Measurements from ENCODE around the gene SMG5.

Gene SMG5

DNA sequence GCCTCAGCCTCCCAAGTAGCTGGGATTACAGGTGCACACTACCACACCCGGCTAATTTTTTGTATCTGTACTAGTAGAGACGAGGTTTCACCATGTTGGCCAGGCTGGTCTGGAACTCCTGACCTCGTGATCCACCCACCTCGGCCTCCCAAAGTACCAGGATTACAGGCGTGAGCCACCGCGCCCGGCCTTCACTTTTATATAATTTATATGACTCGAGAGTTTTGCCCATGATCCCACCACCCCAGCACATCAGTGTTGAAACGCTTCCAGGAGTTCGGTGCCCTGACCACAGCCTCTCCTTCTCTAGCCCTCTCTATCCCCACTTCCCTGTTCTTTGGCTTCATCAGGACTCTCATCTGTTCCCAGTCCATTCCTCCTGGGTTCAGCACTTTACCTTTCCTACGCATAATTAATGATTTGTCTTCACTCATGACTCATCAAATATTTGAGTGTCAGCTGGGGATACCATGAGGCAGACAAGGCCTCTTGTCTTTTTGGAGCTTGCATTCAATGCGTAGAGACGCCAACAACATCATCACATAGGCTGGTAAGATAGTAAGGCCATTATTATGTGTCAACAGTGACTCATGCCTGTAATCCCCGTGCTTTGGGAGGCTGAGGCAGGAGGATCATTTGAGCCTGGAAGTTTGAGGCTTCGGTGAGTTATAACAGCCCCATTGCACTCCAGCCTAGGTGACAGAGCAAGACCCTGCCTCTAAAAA, 68.4 kb downstream of the SMG5 start:
- H3K27me3 ChIP-seq (replicated peaks; ENCODE audit: control insufficient read depth, insufficient read depth, low read length): no peaks in the 10 kb centered on the region
- TF ChIP-seq, protein P1, sequence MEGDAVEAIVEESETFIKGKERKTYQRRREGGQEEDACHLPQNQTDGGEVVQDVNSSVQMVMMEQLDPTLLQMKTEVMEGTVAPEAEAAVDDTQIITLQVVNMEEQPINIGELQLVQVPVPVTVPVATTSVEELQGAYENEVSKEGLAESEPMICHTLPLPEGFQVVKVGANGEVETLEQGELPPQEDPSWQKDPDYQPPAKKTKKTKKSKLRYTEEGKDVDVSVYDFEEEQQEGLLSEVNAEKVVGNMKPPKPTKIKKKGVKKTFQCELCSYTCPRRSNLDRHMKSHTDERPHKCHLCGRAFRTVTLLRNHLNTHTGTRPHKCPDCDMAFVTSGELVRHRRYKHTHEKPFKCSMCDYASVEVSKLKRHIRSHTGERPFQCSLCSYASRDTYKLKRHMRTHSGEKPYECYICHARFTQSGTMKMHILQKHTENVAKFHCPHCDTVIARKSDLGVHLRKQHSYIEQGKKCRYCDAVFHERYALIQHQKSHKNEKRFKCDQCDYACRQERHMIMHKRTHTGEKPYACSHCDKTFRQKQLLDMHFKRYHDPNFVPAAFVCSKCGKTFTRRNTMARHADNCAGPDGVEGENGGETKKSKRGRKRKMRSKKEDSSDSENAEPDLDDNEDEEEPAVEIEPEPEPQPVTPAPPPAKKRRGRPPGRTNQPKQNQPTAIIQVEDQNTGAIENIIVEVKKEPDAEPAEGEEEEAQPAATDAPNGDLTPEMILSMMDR (IDR thresholded peaks at IDR 0.05; ENCODE audit: insufficient read depth, low read length, poor library complexity, severe bottlenecking): no peak
- peak overlapping the region; percentile 87 for H3K4me3 ChIP-seq (replicated peaks; ENCODE audit: low read depth, low read length)
- DNase-seq (ENCODE audit: extremely low read depth, insufficient read length): no peak
- peaks cover 10% of the 10 kb centered on the region for H3K36me3 ChIP-seq (ENCODE audit: control insufficient read depth, insufficient read depth, low read length)

DNA sequence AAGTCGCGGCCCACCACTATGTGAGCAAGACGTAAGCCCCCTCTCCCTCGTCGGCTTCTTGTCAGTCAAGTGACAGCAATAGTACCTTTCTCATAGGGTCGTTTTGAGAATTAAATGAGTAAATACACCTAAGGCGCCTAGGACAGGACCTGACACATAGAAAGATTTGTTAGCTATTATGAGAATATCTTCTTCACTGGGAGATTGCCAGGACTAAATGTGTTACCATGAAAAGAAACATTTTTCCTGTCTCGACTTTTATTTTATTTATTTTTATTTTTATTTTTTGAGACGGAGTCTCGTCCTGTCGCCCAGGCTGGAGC, 69.0 kb downstream of the SMG5 start:
- Histone ChIP-seq H3K4me3 (replicated peaks; ENCODE audit: low read depth, low read length) (peak overlapping the region; percentile 87), H3K36me3 (ENCODE audit: control insufficient read depth, insufficient read depth, low read length) (peaks cover 10% of the 10 kb centered on the region), H3K27me3 (replicated peaks; ENCODE audit: control insufficient read depth, insufficient read depth, low read length) (no peaks in the 10 kb centered on the region)
- TF ChIP-seq, protein P1 (IDR thresholded peaks at IDR 0.05; ENCODE audit: insufficient read depth, low read length, poor library complexity, severe bottlenecking): no peak
- peak; percentile 53 for DNase-seq (ENCODE audit: extremely low read depth, insufficient read length)

DNA sequence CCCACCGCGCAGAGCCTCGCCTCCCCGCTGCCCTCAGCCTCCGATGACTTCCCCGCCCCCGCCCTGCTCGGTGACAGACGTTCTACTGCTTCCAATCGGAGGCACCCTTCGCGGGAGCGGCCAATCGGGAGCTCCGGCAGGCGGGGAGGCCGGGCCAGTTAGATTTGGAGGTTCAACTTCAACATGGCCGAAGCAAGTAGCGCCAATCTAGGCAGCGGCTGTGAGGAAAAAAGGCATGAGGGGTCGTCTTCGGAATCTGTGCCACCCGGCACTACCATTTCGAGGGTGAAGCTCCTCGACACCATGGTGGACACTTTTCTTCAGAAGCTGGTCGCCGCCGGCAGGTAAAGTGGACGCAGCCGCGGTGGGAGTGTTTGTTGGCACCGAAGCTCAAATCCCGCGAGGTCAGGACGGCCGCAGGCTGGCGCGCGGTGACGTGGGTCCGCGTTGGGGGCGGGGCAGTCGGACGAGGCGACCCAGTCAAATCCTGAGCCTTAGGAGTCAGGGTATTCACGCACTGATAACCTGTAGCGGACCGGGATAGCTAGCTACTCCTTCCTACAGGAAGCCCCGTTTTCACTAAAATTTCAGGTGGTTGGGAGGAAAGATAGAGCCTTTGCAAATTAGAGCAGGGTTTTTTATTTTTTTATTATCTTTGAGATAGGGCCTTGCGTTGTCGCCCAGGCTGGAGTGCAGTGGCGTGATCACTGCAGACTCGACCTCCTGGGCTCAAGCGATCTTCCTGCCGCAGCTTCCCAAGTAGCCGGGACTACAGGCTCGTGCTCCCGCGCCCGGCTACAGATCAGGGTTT, 69.6 kb downstream of the SMG5 start, which contains the start of gene PMF1:
TSS of gene PMF1 (plus strand) at position 175 of the 811 bp plus-strand sequence. CDS start at position 184, 9 bp downstream.
- TF ChIP-seq, protein P1 (IDR thresholded peaks at IDR 0.05; ENCODE audit: insufficient read depth, low read length, poor library complexity, severe bottlenecking): no peak
- peak within 1 kb of the TSS; percentile 87 for H3K4me3 ChIP-seq (replicated peaks; ENCODE audit: low read depth, low read length)
- peaks cover 13% of the 10 kb centered on the region for H3K36me3 ChIP-seq (ENCODE audit: control insufficient read depth, insufficient read depth, low read length)
- no peaks in the 10 kb centered on the region for H3K27me3 ChIP-seq (replicated peaks; ENCODE audit: control insufficient read depth, insufficient read depth, low read length)
- DNase-seq (ENCODE audit: extremely low read depth, insufficient read length): peak; percentile 98

DNA sequence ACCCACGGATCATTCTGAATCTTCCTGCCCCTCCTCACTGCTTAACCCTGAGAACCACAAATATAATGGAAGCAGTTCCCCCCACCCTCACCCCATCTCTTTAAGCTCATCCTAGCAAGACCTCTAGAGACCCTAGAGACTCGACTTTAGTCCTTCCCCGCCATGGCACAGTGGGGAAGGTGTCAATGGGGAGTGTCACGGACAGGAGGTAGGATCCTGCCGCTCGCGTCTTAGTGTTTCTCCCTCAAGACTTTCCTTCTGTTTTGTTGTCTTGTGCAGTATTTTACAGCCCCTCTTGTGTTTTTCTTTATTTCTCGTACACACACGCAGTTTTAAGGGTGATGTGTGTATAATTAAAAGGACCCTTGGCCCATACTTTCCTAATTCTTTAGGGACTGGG, 70.5 kb downstream of the SMG5 start:
- peak overlapping the region; percentile 87 for H3K4me3 ChIP-seq (replicated peaks; ENCODE audit: low read depth, low read length)
- TF ChIP-seq, protein P1 (IDR thresholded peaks at IDR 0.05; ENCODE audit: insufficient read depth, low read length, poor library complexity, severe bottlenecking): no peak
- no peak for DNase-seq (ENCODE audit: extremely low read depth, insufficient read length)
- no peaks in the 10 kb centered on the region for H3K27me3 ChIP-seq (replicated peaks; ENCODE audit: control insufficient read depth, insufficient read depth, low read length)
- H3K36me3 ChIP-seq (ENCODE audit: control insufficient read depth, insufficient read depth, low read length): peaks cover 13% of the 10 kb centered on the region

DNA sequence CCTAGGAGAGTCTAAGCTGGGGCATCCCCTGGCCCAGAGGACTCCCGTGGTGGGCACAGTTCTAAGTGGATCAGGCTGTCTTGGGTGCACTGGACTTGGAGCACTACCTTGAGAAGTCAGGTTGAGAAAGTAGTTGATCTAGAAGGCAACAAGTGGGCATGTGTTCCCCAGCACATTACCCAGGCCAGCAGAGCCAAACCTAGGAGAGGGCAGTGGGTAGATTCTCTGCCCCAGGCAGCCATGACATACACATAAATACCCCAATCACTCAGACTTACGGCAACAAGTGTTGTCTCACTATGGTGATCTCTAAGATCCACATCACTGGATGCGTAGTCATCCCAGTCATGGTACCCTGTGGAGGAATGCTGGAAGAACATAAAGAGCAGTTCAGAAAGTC, 71.4 kb downstream of the SMG5 start:
- no peak for DNase-seq (ENCODE audit: extremely low read depth, insufficient read length)
- no peak overlapping the region for H3K4me3 ChIP-seq (replicated peaks; ENCODE audit: low read depth, low read length)
- peaks cover 15% of the 10 kb centered on the region for H3K36me3 ChIP-seq (ENCODE audit: control insufficient read depth, insufficient read depth, low read length)
- TF ChIP-seq, protein P1 (IDR thresholded peaks at IDR 0.05; ENCODE audit: insufficient read depth, low read length, poor library complexity, severe bottlenecking): no peak
- no peaks in the 10 kb centered on the region for H3K27me3 ChIP-seq (replicated peaks; ENCODE audit: control insufficient read depth, insufficient read depth, low read length)
